ENCODE results near the gene TMEM232.

GRCh38 chr5:110707260-110707844 is 19.1 kb downstream of the TMEM232 start:
- TF ChIP-seq EZH2 (IDR thresholded peaks at IDR 0.05; ENCODE audit: insufficient read depth, poor library complexity, severe bottlenecking) (no peak), EZH2phosphoT487 (IDR thresholded peaks at IDR 0.05; ENCODE audit: insufficient read depth, low read depth) (no peak)

Data from GM23248 (cell line).